ENCODE results near the gene ATOSA. TPM values are rescaled to one million over a fixed set of nuclear protein-coding genes. Genes with fewer than 3 reads are reported as not detected.

Gene ATOSA
- total RNA-seq, 1 experiment from 2014 or later: 5.8 TPM

DNA sequence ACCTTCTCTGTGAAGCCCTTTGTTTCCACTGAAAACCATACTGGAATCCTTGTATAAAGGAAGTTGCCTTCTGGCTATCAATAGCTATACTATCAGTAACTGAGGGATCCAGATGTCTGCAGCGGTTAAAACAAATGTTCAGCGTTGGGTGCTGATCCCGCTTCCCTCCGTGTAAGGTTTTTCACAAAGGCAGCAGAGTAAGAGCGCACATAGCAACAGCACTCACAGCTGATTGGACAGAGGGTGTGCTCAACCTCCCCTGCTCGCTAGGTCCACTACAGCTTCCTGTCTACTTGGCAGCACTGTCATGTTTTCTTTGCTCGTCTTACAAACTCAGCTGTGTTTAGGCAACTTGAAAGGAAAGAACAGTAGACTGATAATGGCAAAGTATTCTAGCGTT, 27.3 kb downstream of the ATOSA start:
- no peak overlapping the region for H3K27ac ChIP-seq (ENCODE audit: insufficient read length, low read depth, low read length)
- H2BK120ac ChIP-seq (ENCODE audit: low read depth, low read length, poor library complexity, severe bottlenecking): no peak overlapping the region
- H3T11ph ChIP-seq (ENCODE audit: low read length): no peak overlapping the region
- H3K4me3 Mint-ChIP-seq: no peak overlapping the region
- no peak overlapping the region for H2AFZ ChIP-seq (ENCODE audit: low read length)
- H3K23me2 ChIP-seq (ENCODE audit: insufficient read length, low read depth, low read length, poor library complexity, severe bottlenecking): no peaks in the 10 kb centered on the region
- H3K27me3 Mint-ChIP-seq (ENCODE audit: low read depth): no peaks in the 10 kb centered on the region
- H4K91ac ChIP-seq (ENCODE audit: insufficient read length, low read depth, low read length): no peak overlapping the region
- WGBS (ENCODE audit: extremely low coverage, insufficient read length, low lambda C conversion rate): no CpG with 5 or more reads among the region's 8 CpGs
- H3K9me3 Mint-ChIP-seq: no peaks in the 10 kb centered on the region
- H3K79me2 ChIP-seq (ENCODE audit: insufficient read depth, low read length): no peaks in the 10 kb centered on the region
- H3K4me1 Mint-ChIP-seq: peaks cover 16 to 17% of the 10 kb centered on the region in 2 experiments
- no peak overlapping the region for H4K5ac ChIP-seq (ENCODE audit: insufficient read length, low read depth, low read length)
- no peak overlapping the region for H2AK5ac ChIP-seq (ENCODE audit: insufficient read length, low read length)
- H3K36me3 Mint-ChIP-seq (ENCODE audit: insufficient read depth in 1 of 3, low read depth in 3 of 3): no peaks in the 10 kb centered on the region
- no peaks in the 10 kb centered on the region for H3K9me3 ChIP-seq (ENCODE audit: control insufficient read depth, low read depth, low read length)
- H2BK12ac ChIP-seq (ENCODE audit: insufficient read length, low read depth, low read length): no peak overlapping the region
- H2BK15ac ChIP-seq (ENCODE audit: low read depth, low read length): no peak overlapping the region
- peak overlapping the region in 1 of 3 experiments; percentile 71; a peak in 1 of 7 replicates for H3K27ac Mint-ChIP-seq
- no peak overlapping the region for H3K9ac ChIP-seq (ENCODE audit: extremely low read depth, insufficient read length, low read length)
- H3K14ac ChIP-seq (ENCODE audit: insufficient read depth, low read length): no peak overlapping the region
- H3K79me1 ChIP-seq (ENCODE audit: insufficient read depth, low read depth, low read length, poor library complexity, severe bottlenecking): no peaks in the 10 kb centered on the region
- TF ChIP-seq, protein P1, sequence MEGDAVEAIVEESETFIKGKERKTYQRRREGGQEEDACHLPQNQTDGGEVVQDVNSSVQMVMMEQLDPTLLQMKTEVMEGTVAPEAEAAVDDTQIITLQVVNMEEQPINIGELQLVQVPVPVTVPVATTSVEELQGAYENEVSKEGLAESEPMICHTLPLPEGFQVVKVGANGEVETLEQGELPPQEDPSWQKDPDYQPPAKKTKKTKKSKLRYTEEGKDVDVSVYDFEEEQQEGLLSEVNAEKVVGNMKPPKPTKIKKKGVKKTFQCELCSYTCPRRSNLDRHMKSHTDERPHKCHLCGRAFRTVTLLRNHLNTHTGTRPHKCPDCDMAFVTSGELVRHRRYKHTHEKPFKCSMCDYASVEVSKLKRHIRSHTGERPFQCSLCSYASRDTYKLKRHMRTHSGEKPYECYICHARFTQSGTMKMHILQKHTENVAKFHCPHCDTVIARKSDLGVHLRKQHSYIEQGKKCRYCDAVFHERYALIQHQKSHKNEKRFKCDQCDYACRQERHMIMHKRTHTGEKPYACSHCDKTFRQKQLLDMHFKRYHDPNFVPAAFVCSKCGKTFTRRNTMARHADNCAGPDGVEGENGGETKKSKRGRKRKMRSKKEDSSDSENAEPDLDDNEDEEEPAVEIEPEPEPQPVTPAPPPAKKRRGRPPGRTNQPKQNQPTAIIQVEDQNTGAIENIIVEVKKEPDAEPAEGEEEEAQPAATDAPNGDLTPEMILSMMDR (conservative IDR thresholded peaks at IDR 0.05): no peak
- H2BK5ac ChIP-seq (ENCODE audit: insufficient read length, low read length): no peak overlapping the region
- no peak overlapping the region for H3K56ac ChIP-seq (ENCODE audit: insufficient read length, low read depth, low read length)
- no peaks in the 10 kb centered on the region for H3K4me1 ChIP-seq (ENCODE audit: insufficient read depth, low read length)
- no peak overlapping the region for H2BK20ac ChIP-seq (ENCODE audit: low read depth, low read length, poor library complexity, severe bottlenecking)
- no peak overlapping the region for H4K8ac ChIP-seq (replicated peaks; ENCODE audit: insufficient read length, low read depth, low read length)
- H3K4ac ChIP-seq (ENCODE audit: low read depth, low read length): no peak overlapping the region
- no peak overlapping the region for H3K4me2 ChIP-seq (ENCODE audit: insufficient read depth, insufficient read length, low read length)
- peak; percentile 68 for DNase-seq
- no peaks in the 10 kb centered on the region for H3K27me3 ChIP-seq (ENCODE audit: insufficient read depth, low read length)
- no peak overlapping the region for H3K23ac ChIP-seq (ENCODE audit: insufficient read length, low read depth, low read length)
- H4K20me1 ChIP-seq (ENCODE audit: control insufficient read depth, insufficient read depth, insufficient read length): no peaks in the 10 kb centered on the region
- no peak overlapping the region for H3K18ac ChIP-seq (ENCODE audit: insufficient read length, low read depth, low read length)
